Fibroblast of skin of right quadriceps (primary cell): Measurements from ENCODE around the gene MAPK8.
"Not testable (repeated sequence)": the region's sequence is repeated elsewhere in the genome, so short reads cannot be mapped to it uniquely, and the experiment has no call there.

Experiments
- DNase-seq: peaks from one replicate; pipeline ENCODE4 v3.0.0-alpha.2; 2013

Gene MAPK8

DNA sequence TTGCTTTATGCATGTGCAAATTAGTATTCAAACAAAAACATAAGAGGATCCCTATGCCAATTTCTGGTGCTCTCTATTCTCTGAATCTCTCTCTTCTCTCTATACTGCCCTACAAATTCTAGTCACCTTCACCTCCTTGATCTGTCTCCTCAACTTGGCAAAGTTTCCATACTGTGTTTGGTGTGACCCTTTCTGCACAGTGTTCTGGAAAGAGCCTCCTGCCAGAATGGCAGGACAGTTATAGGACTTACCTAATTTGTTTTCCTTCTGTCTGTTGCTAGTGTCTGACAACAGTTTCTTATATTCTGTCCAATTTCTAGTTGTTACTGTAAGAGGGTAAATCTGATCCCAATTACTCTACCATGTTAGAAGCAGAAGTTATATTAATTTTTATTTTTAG lies 34.3 kb downstream of the MAPK8 start:
- no peak for DNase-seq

DNA sequence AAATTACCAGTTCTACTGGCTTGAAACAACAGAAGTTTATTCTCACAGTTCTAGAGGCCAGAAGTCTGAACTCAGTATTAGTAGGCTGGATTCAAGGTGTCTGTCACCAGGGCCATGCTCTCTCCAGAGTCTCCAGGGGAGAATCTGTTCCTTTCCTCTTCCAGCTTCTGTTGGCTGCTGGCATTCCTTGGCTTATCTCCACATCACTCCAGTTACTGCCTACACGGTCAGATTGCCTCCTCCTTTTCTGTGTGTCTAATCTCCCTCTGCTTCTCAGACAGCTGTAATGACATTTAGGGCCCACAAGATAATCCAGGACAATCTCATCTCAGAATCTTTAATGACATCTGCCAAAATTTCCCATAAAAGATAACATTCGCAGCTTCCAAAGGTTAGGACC lies 36.6 kb downstream of the MAPK8 start:
- no peak for DNase-seq

DNA sequence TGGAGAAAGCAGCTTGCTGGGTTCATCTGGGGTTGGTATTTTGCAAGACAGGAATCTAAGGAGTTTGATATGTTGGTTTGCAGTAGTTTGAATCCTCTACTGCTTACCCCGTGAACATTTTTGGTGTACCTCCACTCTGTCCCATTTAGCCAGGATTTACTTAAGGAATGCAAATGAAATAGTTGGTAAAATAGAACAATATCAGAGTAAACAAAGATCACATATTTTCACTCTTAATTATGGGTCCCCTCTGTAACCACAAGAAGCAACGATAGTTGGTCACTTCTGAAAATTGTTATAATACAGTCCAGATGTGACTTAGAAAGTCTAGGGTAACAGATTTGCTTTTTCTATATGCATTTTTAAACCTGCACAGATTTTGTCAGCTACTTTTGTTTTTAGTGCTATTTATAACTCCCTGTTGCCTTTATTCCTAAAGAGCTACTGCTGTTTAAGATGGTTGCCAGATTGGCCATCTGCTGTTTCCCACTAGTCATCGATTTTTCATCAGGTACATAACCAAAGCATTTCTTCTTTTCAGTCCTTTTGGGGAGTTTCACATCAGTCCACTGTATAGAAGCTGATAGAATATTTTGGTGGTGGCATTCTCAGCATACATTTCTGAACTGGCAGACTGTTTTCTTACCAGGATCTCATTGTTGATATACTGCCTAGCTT lies 37.6 kb downstream of the MAPK8 start:
- DNase-seq = peak; percentile 34

DNA sequence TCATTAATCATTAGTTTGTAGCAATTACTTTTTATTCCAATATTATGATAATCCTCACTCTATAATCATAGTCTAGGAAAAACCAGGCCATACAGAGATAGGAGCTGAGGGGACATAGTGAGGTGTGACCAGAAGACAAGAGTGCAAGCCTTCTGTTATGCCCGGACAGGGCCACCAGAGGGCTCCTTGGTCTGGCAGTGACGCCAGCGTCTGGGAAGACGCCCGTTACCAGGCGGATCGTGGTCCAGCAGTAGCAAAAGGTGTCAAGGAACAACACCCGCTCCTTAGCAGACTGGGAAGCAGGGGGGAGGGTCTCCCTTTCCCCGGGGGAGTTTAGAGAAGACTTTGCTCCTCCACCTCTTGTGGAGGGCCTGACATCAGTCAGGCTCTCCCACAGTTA lies 39.8 kb downstream of the MAPK8 start:
- DNase-seq = not testable (repeated sequence)

DNA sequence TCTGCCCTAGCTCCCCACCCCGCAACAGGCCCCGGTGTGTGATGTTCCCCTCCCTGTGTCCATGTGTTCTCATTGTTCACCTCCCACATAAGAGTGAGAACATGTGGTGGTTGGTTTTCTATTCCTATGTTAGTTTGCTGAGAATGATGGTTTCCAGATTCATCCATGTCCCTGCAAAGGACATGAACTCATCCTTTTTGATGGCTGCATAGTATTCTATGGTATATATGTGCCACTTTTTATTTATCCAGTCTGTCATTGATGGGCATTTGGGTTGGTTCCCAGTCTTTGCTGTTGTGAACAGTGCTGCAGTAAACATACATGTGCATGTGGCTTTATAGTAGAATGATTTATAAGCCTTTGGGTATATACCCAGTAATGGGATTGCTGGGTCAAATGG lies 41.1 kb downstream of the MAPK8 start:
- not testable (repeated sequence) for DNase-seq

DNA sequence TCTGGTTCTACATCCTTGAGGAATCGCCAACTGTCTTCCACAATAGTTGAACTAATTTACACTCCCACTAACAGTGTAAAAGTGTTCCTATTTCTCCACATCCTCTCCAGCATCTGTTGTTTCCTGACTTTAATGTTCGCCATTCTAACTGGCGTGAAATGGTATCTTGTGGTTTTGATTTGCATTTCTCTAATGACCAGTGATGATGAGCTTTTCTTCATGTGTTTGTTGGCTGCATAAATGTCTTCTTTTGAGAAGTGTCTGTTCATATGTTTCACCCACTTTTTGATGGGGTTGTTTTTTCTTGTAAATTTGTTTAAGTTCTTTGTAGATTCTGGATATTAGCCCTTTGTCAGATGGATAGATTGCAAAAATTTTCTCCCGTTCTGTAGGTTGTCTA lies 41.5 kb downstream of the MAPK8 start:
- not testable (repeated sequence) for DNase-seq

DNA sequence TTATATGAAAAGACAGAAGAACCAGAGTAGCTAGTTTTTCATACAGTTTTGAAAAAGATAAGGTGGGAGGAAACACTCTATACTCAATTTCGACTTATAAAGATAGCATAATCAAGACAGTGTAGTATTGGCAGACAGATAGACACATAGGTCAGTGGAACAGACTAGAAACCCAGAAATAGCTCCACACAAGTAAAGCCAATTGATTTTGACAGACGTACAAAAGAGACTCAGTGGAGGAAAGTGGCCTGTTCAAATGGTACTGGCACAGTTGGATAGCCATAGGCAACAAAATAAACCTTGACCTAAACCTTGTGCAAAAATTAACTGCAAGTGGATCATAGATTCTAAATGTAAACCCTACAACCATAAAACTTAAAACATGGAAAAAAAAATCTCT lies 46.8 kb downstream of the MAPK8 start:
- no peak for DNase-seq

DNA sequence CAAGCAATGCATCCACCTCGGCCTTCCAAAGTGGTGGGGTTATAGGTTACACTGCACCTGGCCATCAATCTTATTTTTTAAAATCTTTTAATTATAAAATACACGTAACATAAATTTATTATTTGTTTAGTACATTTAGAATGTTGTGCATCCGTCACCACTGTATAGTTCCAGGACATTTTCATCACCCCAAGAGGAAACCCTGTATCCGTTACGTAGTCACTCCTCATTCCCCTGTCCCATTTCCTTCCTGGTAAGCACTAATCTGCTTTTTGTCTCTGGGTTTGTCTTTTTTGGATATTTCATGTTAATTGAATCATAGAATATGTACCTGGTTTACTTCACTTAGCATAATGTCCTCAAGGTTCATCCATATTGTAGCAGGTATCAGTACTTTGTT lies 51.2 kb downstream of the MAPK8 start:
- no peak for DNase-seq

DNA sequence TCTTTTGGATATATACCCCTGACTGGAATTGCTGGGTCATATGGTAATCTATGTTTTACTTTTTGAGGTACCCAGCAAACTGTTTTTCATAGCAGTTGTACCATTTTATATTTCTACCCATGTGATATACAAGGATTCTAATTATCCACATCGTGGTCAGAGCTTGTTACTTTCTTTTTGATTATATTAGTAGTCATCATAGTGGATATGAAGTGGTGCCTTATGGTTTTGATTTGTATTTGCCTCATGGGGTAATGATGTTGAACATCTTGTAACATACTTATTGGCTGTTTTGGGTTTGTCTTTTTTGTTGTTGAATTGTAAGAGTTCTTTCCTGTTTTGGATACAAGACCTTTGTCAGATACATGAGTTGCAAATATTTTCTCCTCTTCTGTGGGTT lies 51.7 kb downstream of the MAPK8 start:
- no peak for DNase-seq

DNA sequence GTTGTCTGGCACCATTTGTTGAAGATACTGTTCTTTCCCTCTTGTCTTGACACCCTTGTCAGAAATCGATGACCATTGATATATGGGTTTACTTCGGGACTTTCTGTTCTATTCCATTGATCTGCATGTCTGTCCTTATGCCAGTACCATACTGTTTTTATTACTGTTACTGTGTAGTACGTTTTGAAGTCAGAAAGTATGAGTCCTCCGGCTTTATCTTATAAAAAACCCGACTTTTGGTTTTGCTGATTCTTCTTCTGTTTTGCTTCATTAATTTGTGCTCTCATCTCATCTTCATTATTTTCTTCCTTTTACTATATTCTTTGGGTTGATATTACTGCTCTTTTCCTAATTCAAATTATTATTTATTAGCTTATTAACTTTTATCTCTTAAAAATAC lies 52.4 kb downstream of the MAPK8 start:
- no peak for DNase-seq

DNA sequence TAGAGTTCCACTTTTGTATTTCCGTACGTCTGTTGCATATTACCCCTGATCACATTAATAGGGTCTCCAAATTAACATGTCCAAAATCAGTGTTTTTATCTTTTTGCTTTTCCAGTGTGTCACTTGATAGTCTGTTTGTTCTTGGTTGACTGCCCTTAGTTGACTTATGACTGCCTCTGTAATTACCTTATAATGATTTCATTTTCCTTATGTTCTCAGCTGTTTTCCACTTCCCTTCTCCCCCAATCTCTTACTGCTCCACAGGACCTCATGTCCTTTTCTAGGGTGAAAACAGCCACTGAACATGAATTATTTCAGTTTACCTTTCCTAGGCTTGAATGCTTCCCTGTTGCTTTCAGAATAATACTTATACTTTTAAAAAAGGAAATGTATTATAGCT lies 54.7 kb downstream of the MAPK8 start:
- DNase-seq = no peak

DNA sequence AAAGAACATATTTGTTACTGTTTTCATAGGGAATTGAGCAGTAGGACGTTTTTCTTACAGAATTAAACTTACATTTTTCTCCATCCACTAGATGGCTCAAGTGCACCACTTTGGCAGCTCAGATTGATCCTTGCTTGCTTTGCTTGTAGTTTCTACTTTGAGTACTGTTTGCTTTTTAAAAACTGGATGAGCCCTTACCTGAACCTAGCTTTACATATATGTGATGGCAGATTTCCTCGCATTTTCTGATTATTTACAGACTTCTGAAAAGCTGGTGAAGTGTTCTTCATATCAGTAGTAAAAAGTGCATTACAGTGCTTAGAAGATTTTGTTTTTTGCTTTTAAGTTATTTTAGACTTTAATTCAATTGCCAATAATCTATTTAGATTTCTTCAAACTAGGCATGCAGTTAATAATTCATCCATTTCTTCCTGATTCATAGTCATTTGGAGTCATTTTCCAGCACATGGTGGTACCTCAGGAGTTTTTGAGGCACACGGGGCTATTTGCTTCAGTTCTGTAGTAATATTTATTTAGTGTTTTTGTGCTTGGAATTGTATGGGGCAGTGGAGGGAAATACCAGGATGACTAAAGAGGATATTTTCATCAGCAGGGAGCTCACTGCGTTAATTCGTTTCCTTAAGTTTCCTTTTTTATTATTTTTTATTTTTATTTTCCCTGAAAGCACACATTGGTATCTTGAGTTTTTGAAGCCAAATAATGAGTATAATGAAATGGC lies 57.3 kb downstream of the MAPK8 start:
- DNase-seq = peak; percentile 68

DNA sequence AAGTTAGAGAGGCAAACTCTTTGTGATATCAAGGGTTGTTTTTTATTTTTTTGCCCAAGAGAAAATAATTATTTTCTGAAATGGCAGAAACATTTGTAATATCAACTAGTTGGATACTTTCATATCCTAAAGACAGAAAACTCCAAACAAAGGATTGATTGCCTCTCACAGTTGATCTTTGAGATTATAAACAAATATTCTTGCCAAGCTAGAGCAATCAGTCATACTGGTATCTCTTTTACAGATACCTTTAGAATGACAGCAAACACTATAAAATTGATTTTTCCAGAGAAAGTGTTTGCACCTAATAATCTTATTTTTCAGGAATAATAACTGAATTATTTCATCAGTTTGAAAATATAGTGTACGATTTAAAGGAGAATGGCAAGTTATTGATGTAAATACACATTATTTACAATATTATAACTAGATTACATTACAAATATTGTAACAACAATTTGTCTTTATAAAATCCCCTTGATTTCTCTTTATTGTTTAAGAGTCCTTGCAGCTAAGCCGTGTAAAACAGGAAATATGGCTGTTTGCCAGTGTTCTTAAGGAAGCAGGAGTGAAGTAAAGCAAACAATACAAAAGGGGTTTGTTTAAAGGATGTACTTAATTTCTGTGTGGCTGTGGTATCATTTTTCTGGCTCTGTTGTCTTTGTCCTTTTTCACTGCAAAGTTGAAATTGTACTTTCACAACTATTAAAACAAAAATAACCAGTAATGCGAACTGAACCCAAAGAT lies 58.4 kb downstream of the MAPK8 start:
- peak; percentile 34 for DNase-seq

DNA sequence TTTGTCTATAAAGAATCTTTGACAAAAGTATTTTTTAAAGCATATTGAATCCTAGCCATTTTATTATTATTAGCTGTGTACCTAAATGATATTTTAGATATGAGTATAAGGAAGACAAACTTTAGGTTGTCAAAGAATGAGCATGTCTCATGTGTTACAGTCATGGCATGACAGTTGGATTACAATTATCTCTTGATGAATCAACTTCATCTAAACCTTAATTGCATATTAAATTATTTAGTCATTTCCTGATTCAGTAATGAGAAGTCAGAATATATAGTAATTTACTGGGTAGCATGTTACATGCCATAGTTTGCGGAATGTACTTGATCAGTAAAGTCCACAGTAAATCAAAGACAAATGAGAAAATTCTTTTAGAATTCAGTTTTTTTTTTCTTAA lies 59.2 kb downstream of the MAPK8 start:
- DNase-seq = peak; percentile 58

DNA sequence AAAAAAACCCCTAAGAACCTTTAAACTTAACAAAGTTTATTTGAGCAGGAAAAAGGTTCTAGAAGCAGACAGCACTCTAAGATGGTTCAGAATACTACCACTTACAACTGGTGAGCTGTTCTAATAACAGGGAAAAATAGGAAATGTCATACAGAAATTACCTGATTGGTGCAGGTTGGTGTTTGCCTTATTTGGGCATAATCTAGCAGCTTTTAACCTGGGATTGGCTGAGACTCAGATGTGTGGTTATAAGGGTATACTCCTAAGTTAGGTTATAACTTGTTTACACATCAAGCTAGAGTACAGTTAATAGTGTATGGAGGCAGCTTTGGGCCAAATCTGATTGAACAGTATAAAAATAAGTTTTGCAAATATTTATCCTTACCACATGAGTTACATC lies 59.8 kb downstream of the MAPK8 start:
- DNase-seq = no peak

DNA sequence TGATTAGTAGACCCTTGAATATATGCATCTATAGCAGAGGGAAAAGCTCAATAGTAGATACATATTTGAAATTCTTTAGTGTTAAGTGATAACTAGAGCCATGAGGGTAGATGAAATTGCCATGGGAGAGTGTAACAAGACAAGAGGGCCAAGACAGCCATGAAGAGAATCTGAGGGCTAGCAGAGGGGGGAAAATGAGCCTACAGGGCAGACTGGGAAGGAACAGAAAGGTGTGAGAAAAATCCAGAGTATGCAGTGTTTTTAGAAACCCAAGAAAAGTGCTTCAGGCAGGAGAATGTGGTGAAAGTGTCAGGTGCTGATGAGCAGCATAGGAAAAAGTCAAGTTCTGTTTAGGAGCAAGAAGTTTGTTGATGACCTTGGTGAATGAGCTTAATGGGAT lies 63.0 kb downstream of the MAPK8 start:
- no peak for DNase-seq

DNA sequence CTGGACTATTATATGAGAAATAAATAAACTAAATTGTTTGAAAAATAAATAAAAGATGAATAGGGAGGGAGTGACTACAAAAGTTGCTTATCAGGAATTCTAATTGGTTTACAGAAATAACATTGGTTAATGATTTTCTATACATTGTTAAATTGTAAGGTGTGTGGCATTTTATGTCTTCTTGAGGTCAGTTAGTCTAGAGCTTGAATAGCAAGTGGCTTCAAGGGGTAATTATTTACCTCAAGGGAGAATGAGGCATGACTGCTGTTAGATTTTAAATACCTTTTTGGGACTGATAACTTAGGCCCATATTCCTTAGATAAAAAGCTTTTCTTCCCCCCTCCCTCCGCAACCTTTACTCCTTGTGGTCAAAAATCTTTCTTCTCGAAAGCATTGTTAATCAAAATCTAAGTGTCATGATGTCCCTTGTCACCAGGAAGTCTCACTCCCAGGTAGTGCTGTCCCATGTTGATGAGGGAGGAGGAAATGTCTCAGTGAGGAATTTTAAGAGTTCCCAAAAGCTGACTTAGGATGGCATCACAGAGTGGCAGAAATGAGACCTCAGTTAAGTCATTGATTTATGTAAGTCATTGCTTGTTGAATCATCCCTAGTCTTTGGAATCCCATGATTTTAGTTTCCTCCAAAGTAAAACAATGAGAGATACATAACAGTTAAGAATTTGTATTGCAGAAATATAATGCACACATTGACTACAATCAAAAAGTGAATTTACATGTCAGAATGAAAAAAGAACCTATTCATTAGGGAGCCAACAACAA lies 71.5 kb downstream of the MAPK8 start:
- no peak for DNase-seq

DNA sequence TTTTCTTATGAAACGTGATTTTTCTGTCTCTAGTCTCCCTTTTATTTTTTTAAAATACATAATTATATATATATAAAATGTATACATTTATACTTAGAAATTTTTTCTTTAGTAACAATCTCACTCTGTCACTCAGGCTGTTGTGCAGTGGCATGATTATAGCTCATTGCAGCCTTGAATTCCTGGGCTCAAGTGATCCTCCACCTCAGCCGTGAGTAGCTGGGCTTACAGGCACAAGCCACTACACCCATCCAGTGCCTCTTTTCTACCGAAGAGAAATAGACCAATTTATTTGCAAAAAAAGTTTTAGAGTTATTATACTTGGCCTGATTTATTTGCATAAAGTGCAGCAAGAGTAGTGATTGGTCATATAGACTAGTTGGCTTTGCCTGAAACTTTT lies 72.2 kb downstream of the MAPK8 start:
- DNase-seq = no peak

DNA sequence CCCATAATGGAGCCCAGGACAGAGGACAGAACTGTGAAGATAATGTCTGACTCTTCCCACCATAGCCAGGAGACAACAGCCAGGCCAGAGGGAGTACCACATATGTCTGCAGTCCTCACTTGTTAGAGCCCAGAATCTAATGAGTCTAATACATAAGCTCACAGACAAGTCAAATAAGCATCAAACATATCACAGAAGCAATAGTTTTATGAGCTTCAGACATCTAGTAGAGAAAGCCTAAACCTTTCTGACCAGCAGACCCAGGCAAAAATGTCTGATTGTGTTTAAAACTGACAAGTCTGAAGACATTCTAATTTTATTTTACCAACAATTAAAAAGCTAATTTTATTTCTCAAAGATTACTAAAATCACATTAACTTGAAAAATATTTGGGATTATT lies 75.5 kb downstream of the MAPK8 start:
- no peak for DNase-seq

DNA sequence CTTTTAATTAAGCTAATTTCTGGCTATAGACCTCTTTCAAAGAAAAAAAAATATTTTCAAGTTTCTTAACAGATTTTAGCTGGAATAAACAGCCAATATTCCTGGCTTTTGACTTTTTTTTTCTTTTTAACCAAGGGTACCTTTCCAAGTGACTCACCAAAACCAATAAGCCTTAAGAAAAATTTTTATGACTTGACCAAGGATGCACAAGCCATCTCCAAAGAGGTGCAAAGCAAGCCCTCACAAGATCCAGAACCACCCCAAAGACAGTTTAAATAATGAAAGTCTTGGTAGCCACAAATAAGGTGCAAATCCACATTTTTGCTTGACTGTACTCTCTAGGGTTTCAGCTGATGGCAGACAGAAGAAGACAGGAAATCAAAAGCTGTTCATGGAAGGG lies 76.5 kb downstream of the MAPK8 start:
- no peak for DNase-seq

DNA sequence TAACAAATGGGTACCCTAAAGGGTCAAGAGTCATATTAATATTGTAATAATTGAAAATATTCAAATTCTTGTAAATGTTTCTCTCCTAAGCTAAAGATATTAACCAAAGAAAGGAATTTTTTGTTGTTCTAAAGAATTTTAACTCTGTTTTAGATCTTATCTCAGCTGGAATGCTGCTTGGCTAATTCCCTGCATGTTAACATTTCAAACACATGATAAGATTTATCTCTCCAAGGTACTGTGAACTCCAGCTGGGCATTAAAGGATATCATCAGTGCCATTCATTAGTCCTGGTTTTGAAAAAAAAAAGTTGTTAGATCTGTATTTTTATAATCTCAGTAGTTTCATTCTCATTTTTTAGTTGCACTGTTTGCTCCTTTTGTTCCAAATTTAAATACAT lies 76.9 kb downstream of the MAPK8 start:
- DNase-seq = peak; percentile 38

DNA sequence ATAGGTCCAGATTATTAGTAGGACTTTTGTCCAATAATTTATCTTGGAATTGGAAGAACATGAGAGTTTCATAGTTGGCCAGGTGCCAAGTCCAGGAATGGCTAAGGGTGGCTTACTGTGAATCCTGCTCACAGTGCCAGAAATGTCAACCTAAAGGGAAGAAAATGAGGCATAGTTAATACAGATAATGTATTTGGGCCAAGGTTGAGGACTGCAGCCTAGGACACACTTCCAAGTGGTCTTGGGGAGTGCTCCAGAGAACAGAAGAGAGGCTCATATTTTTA lies 78.2 kb downstream of the MAPK8 start:
- no peak for DNase-seq

DNA sequence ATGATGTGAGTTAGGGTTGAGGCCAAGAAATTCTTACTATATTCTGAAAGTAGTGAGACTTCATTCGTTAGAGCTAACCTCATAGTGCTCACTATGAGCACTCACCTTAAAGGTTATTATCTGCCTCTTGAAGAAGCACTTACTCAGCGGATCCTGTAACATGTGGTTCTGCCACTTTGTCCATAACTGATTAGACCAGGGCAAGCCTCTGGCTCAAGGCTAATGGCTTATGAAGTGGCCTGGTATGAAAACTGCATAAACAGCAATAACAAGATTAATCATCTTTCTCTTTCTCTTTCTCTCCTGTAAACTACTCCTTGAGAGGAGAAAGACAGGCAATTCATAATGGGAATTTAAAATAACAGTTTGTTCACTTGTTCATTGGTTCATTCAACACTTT lies 82.8 kb downstream of the MAPK8 start:
- no peak for DNase-seq
